Measurements from ENCODE around the gene ANO5. TPM values are rescaled to one million over a fixed set of nuclear protein-coding genes. Genes with fewer than 3 reads are reported as not detected.
A peak's percentile ranks its signal among the peaks of the same experiment; 100 is the strongest.

Gene ANO5, protein sequence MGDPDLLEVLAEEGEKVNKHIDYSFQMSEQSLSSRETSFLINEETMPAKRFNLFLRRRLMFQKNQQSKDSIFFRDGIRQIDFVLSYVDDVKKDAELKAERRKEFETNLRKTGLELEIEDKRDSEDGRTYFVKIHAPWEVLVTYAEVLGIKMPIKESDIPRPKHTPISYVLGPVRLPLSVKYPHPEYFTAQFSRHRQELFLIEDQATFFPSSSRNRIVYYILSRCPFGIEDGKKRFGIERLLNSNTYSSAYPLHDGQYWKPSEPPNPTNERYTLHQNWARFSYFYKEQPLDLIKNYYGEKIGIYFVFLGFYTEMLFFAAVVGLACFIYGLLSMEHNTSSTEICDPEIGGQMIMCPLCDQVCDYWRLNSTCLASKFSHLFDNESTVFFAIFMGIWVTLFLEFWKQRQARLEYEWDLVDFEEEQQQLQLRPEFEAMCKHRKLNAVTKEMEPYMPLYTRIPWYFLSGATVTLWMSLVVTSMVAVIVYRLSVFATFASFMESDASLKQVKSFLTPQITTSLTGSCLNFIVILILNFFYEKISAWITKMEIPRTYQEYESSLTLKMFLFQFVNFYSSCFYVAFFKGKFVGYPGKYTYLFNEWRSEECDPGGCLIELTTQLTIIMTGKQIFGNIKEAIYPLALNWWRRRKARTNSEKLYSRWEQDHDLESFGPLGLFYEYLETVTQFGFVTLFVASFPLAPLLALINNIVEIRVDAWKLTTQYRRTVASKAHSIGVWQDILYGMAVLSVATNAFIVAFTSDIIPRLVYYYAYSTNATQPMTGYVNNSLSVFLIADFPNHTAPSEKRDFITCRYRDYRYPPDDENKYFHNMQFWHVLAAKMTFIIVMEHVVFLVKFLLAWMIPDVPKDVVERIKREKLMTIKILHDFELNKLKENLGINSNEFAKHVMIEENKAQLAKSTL
- total RNA-seq (2014; rRNA removed; shearing (Covaris generic)): 6.2 and 10.1 TPM in 2 replicates

DNA sequence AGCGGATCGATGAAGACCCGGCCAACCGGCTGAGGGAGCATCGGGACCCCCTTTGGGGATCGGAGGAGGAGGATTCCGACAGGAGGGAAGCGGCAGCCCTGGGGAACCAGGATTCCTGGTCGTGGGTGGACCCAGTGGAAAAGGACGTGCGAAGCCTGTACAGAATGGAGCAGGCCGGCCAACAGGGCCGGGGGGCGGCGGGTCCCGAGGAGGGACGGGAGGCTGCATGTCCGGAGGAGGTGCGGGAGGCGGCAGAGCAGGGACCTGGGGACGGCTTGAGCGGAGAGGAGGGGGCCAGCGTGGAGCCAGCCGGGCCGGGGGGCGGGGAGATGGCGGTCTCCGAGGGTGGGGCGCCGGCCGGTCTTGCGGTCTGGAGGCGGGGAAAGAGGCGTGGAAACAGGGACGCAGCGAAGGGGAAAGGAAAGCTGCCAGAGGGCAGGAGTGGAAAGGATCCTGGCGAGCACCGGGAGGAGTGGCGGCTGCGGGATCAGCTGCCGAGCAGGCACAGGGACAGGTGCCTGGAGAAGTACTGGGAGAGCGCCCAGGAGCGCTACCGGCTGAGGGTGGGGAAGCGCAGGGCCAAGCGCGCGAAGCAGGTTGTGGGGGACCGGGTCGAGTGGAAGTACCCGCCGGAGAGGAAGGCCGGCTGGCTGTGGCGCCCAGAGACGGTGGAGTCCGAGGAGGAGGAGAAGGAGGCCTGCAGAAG lies at the start of gene ANO5:
TSS of gene ANO5 (plus strand) at position 444 of the 706 bp plus-strand sequence. CDS start 408 bp downstream, outside the sequence.
- Histone ChIP-seq H3K36me3 (replicated peaks; ENCODE audit: control insufficient read depth, insufficient read depth, low read length) (no peaks in the 10 kb centered on the region), H3K4me3 (ENCODE audit: insufficient read depth, low read depth, low read length) (peak within 1 kb of the TSS; percentile 86), H3K27me3 (ENCODE audit: control insufficient read depth, insufficient read depth, low read length) (no peaks in the 10 kb centered on the region)
- peak; percentile 88 for DNase-seq

DNA sequence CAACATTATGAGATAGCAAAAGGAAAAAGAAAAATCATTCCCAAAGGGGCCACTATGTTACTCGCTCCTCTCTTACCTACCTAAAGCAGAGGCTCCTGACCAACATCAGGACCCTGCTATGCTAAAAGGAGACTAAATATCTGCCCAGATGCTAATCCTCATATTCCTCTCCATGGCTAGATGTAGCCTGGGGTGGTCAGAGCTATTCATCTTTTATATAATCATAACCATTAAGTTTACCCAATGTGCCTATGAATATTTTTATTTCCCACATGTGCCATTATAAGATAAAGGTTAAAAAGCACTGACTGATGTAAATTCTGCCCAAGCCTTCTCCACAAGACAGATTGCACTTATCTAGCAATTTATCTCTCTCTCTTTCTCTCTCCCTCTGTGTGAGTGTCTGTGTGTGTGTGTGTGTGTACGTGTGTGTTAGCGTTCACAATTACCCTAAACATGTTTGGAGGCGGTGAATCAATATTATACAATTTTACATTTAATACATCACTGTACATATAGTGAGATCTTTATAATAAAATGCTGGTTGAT lies 41.2 kb upstream of the ANO5 start:
- no peaks in the 10 kb centered on the region for H3K27me3 ChIP-seq (ENCODE audit: control insufficient read depth, insufficient read depth, low read length)
- H3K4me3 ChIP-seq (ENCODE audit: insufficient read depth, low read depth, low read length): no peak overlapping the region
- DNase-seq: no peak
- H3K36me3 ChIP-seq (replicated peaks; ENCODE audit: control insufficient read depth, insufficient read depth, low read length): no peaks in the 10 kb centered on the region

DNA sequence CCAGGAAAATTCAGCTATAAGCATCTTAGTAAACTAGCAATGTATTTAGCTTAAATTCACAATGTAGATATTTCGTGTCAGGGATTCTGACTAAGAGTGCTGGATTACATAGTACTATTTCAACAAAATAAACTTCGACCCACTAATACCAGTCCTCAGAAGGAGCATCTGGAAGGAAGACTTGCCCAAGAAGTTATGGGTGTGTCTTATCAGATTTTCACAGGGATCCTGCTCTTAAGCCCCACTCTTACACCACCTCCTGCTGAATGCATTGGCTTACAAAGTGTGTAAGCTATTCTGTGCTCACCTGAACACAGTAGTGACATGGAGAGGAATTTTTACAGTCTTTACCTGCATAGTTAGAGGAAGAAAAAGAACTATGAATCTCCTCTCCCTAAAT lies 35.4 kb upstream of the ANO5 start:
- no peaks in the 10 kb centered on the region for H3K27me3 ChIP-seq (ENCODE audit: control insufficient read depth, insufficient read depth, low read length)
- no peaks in the 10 kb centered on the region for H3K36me3 ChIP-seq (replicated peaks; ENCODE audit: control insufficient read depth, insufficient read depth, low read length)
- DNase-seq: no peak
- no peak overlapping the region for H3K4me3 ChIP-seq (ENCODE audit: insufficient read depth, low read depth, low read length)

DNA sequence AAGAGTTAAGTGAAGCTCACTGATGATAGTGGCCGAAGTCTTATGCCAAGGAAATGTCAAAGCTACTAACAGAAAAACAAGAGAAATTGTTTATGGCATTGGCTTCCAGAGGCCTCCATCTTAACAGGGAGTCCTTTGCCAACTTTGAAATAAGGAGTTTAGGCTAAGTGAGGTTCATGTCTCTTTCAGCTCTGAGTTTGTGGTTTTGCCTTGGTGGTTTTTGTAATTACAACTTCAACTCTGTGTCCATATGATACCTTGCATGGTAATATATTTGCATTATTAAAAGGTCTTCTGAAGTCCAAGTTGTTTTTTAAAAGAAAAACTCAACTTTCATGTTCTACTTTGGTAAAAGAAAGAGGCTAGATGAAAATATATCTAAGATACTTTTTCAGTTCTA lies 31.4 kb upstream of the ANO5 start:
- no peak for DNase-seq
- H3K36me3 ChIP-seq (replicated peaks; ENCODE audit: control insufficient read depth, insufficient read depth, low read length): no peaks in the 10 kb centered on the region
- no peaks in the 10 kb centered on the region for H3K27me3 ChIP-seq (ENCODE audit: control insufficient read depth, insufficient read depth, low read length)
- no peak overlapping the region for H3K4me3 ChIP-seq (ENCODE audit: insufficient read depth, low read depth, low read length)

DNA sequence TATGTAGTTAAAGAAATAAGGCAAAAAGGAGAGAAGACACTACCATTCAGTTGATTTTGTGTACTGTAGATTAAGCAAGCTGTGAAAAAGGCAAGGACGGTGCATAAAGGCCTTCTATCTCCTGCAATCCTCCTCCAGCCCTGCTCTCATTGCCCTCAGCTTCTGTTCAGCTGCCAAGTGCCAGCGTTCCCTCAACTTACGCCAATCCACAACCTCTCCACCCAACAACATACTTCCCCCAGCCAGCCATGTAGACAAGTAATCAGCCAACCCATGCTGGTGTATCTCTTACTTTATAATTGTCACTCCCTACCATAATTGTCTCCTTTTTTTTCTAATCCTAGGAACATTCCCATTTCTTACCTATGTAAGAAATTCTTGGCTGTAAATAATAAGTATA lies 30.1 kb upstream of the ANO5 start:
- Histone ChIP-seq H3K4me3 (ENCODE audit: insufficient read depth, low read depth, low read length) (no peak overlapping the region), H3K27me3 (ENCODE audit: control insufficient read depth, insufficient read depth, low read length) (no peaks in the 10 kb centered on the region), H3K36me3 (replicated peaks; ENCODE audit: control insufficient read depth, insufficient read depth, low read length) (no peaks in the 10 kb centered on the region)
- DNase-seq: no peak

DNA sequence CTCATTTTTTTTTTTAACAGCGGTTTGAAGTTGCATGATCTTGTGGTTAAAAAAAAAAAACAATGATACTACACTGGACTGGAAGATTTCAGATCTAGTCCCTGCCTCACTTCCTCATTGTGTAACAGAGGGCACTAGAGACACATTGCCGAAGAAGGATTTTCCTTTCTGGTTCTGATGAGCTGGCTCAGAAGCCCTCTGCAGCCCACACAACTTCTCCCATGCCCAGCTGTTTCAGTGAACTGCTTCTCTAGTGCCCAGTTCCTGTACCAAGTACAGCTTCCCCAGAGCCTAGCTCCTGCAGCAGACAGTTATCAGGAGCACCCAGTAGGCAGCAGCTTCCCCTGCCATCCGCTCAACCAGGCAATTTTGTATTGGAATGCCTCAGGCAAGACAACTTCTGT lies 29.5 kb upstream of the ANO5 start:
- Histone ChIP-seq H3K27me3 (ENCODE audit: control insufficient read depth, insufficient read depth, low read length) (no peaks in the 10 kb centered on the region), H3K4me3 (ENCODE audit: insufficient read depth, low read depth, low read length) (no peak overlapping the region), H3K36me3 (replicated peaks; ENCODE audit: control insufficient read depth, insufficient read depth, low read length) (no peaks in the 10 kb centered on the region)
- DNase-seq: no peak

DNA sequence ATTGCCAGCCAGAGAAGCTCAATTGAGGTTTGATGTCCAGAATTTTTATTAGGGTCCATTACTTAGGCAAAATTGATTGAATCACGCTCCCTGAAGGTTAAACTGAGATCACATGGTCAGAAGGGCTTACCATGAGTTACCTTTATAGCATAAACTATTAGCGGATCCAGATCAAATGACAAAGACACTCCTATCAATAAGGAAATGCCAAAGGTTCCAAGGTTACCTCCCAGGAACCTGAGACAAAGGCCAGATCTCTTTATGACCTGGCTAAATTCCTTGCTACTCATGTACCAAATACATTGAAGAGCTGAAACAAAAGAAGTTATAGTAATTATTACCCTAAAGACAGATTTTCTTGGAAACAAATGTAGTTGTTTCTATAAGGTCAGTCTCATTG lies 27.8 kb upstream of the ANO5 start:
- DNase-seq: no peak
- Histone ChIP-seq H3K4me3 (ENCODE audit: insufficient read depth, low read depth, low read length) (no peak overlapping the region), H3K36me3 (replicated peaks; ENCODE audit: control insufficient read depth, insufficient read depth, low read length) (no peaks in the 10 kb centered on the region), H3K27me3 (ENCODE audit: control insufficient read depth, insufficient read depth, low read length) (no peaks in the 10 kb centered on the region)

DNA sequence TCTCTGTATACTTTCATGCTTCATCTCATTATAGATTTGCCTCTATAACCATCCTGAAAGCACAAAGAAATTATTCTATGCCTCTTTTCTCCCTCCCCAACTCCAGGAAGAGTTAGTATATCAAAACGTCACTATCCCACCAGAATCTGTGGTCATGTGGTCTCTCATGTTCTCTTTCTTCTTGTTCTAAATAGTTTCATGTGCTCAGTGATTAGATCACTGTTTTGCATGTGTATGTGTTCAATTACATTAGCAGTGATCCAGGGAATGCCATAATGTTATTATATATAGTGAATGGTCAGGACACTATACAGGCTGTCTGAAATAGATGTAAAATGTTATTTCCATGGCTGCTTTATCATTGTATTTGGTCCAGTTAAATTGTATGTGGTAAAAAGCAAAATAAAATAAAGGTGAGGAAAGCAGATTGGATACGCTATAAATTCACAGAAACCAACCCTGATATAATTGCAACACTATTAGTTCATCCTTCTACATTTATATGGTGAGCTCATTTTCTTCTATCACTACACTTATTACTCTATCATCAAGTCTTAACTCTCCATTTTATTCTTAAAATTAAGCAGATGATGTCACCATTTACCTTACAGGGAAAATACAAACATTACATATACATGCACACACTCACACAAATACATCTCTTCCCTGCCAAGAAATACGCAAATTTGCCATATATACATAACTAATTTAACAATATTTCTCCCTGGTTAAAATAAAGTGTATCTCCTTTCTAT lies 26.9 kb upstream of the ANO5 start:
- no peaks in the 10 kb centered on the region for H3K27me3 ChIP-seq (ENCODE audit: control insufficient read depth, insufficient read depth, low read length)
- H3K36me3 ChIP-seq (replicated peaks; ENCODE audit: control insufficient read depth, insufficient read depth, low read length): no peaks in the 10 kb centered on the region
- DNase-seq: no peak
- H3K4me3 ChIP-seq (ENCODE audit: insufficient read depth, low read depth, low read length): no peak overlapping the region

DNA sequence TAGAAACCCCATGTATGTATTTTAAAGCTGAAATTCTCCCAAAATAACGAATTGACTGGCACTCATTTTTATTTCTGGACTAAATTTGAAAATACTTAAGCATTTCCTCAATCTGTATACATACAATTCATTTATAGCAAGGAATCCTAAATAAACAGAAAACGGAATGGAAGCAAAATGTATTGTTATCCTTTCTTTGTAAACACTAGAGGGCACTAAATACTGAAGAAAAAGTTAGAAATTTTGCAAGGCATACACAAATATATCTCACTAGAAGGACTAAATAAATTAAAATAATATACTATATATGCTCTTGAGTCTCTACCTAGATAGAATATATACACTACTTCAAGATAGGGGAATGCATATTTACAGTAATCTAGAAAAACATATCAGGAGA lies 23.1 kb upstream of the ANO5 start:
- Histone ChIP-seq H3K4me3 (ENCODE audit: insufficient read depth, low read depth, low read length) (no peak overlapping the region), H3K27me3 (ENCODE audit: control insufficient read depth, insufficient read depth, low read length) (no peaks in the 10 kb centered on the region), H3K36me3 (replicated peaks; ENCODE audit: control insufficient read depth, insufficient read depth, low read length) (no peaks in the 10 kb centered on the region)
- no peak for DNase-seq

DNA sequence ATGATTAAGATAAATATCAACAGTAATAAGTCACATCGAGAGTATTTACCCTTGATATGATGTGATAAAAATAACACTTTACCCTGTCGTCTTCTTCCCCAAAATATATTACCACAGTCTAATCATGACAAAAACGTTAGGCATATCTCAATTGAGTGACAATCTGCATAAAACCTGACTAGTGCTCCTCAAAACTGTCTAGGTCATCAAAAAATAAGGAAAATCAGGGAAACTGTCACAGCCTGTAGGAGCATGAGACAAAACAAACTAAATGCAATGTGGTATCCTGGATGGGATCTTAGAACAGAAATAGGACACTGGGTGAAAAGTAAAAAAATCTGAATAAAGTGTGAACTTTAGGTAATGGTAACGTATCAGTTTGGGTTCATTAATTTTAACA lies 19.4 kb upstream of the ANO5 start:
- H3K27me3 ChIP-seq (ENCODE audit: control insufficient read depth, insufficient read depth, low read length): no peaks in the 10 kb centered on the region
- H3K4me3 ChIP-seq (ENCODE audit: insufficient read depth, low read depth, low read length): no peak overlapping the region
- no peaks in the 10 kb centered on the region for H3K36me3 ChIP-seq (replicated peaks; ENCODE audit: control insufficient read depth, insufficient read depth, low read length)
- DNase-seq: no peak

DNA sequence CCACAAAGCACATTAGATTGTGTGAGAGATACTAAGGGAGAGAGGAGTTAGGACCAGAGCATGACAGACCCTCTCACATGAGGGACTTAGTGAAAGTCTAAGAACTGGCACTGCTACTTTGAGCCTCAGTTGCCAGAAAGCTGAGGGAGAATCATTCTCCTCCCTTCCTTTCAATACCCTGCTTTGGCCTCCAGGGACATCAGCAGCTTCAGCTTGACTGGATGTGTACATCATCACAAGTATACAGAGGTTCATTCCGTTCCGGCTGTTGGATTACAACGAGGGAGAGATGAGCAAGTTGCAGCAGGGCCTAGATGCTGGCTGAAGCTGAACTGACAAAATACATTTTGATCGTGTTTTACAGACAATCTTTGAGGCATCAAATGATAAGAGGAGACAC lies 15.7 kb upstream of the ANO5 start:
- H3K27me3 ChIP-seq (ENCODE audit: control insufficient read depth, insufficient read depth, low read length): no peaks in the 10 kb centered on the region
- DNase-seq: no peak
- H3K36me3 ChIP-seq (replicated peaks; ENCODE audit: control insufficient read depth, insufficient read depth, low read length): no peaks in the 10 kb centered on the region
- H3K4me3 ChIP-seq (ENCODE audit: insufficient read depth, low read depth, low read length): no peak overlapping the region

DNA sequence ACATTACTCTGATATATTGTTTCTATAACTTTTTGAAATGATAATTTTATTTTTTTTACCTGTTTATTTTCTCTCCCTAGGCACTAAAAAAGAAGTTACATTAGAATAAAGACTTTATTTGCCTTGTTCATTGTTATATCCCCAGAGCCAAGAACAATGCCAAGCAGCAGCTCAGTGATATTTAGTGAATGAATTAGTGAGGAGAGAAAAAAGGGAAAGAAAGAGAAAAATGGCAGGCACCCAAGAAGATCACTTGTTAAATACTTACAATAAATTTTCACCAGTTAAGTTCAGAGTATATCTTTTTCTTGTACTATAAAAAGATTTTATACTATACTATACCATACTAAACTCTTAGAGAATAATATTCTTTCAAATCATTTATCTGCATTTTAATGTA lies 13.3 kb upstream of the ANO5 start:
- DNase-seq: no peak
- Histone ChIP-seq H3K4me3 (ENCODE audit: insufficient read depth, low read depth, low read length) (no peak overlapping the region), H3K36me3 (replicated peaks; ENCODE audit: control insufficient read depth, insufficient read depth, low read length) (no peaks in the 10 kb centered on the region), H3K27me3 (ENCODE audit: control insufficient read depth, insufficient read depth, low read length) (no peaks in the 10 kb centered on the region)

DNA sequence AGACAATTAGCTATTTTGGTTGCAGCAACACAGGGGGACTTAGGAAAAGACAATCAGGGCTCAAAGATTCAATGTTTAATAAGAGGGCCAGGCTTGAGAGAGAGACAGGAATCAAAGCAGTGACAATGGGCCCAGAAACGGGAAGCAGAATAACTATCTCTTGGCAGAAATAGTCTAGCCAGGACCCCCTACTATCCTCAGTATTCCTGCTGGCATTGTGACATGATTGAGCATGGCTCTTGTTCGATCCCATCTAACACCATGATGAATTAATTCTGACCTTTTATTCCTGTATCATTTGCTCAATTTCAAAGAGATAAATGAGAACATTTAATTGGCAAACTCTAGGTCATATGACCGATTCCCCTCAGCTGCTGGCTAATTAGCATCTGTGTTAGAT lies 12.8 kb upstream of the ANO5 start:
- Histone ChIP-seq H3K27me3 (ENCODE audit: control insufficient read depth, insufficient read depth, low read length) (no peaks in the 10 kb centered on the region), H3K36me3 (replicated peaks; ENCODE audit: control insufficient read depth, insufficient read depth, low read length) (no peaks in the 10 kb centered on the region), H3K4me3 (ENCODE audit: insufficient read depth, low read depth, low read length) (no peak overlapping the region)
- no peak for DNase-seq

DNA sequence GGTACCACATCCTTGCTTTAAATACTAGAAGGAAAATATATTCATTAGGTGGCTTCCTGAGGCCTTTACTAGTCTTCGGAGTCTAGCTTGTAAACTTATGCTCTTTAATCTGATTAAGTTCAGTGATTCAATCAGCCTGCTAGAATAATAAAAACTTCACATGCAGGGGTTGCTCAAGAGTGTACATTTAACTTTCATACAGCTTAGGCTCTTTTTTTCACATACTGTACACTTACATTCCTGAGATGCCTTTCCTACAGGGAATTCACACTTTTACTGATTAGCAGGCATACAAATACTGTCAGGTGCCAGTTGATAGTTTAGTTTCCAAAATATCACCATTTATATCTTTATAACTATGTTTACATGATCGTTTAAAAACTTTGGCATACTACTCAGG lies 3.2 kb upstream of the ANO5 start:
- H3K36me3 ChIP-seq (replicated peaks; ENCODE audit: control insufficient read depth, insufficient read depth, low read length): no peaks in the 10 kb centered on the region
- H3K4me3 ChIP-seq (ENCODE audit: insufficient read depth, low read depth, low read length): no peak overlapping the region
- no peak for DNase-seq
- no peaks in the 10 kb centered on the region for H3K27me3 ChIP-seq (ENCODE audit: control insufficient read depth, insufficient read depth, low read length)
